Mesenchymal stem cell (in vitro differentiated cells and primary cell): ENCODE data around the gene DCST2.
"Not testable (repeated sequence)": the region's sequence is repeated elsewhere in the genome, so short reads cannot be mapped to it uniquely, and the experiment has no call there.

ENCODE experiments used
- DNase-seq: peaks from one replicate; pipeline ENCODE4 v3.0.0-alpha.2; 2013
- H2AFZ ChIP-seq: one replicate; pipeline ENCODE4 v1.6.1; 2013; ENCODE audit warnings: low read depth, mild to moderate bottlenecking, control low read depth, inconsistent platforms, low read length, moderate library complexity
- H2AK5ac ChIP-seq: 2 replicates; pipeline ENCODE4 v1.6.1; 2013; ENCODE audit warnings: low read length, moderate library complexity, mild to moderate bottlenecking, inconsistent platforms; ENCODE audit not compliant: severe bottlenecking
- H2BK120ac ChIP-seq: one replicate; pipeline ENCODE4 v1.6.1; 2013; ENCODE audit warnings: low read depth, mild to moderate bottlenecking, inconsistent platforms, low read length, moderate library complexity
- H2BK12ac ChIP-seq, 2 experiments: one replicate each; pipeline ENCODE4 v1.6.1; 2013; ENCODE audit warnings: inconsistent platforms in 2 of 2, low read length in 2 of 2, mild to moderate bottlenecking in 2 of 2, moderate library complexity in 2 of 2, control low read depth in 1 of 2
- H2BK15ac ChIP-seq: one replicate; pipeline ENCODE4 v1.6.1; 2013; ENCODE audit warnings: mild to moderate bottlenecking, low read depth, inconsistent platforms; ENCODE audit not compliant: poor library complexity, severe bottlenecking
- H2BK5ac ChIP-seq: 2 replicates; pipeline ENCODE4 v1.6.1; 2013; ENCODE audit warnings: low read depth, mild to moderate bottlenecking, low read length, control low read depth, inconsistent platforms; ENCODE audit not compliant: poor library complexity, severe bottlenecking
- H3K14ac ChIP-seq, 2 experiments: one replicate each; pipeline ENCODE4 v1.6.1; 2013; ENCODE audit warnings: inconsistent platforms in 2 of 2, low read length in 2 of 2, control low read depth in 1 of 2, mild to moderate bottlenecking in 1 of 2, moderate library complexity in 1 of 2
- H3K18ac ChIP-seq, 2 experiments: one replicate each; pipeline ENCODE4 v1.6.1; 2013; ENCODE audit warnings: inconsistent platforms in 2 of 2, low read length in 2 of 2, control low read depth in 1 of 2, low read depth in 1 of 2, mild to moderate bottlenecking in 1 of 2
- H3K23ac ChIP-seq, 2 experiments: one replicate each; pipeline ENCODE4 v1.6.1; 2013; ENCODE audit warnings: inconsistent platforms in 2 of 2, low read length in 2 of 2, mild to moderate bottlenecking in 2 of 2, moderate library complexity in 2 of 2, control low read depth in 1 of 2
- H3K27ac ChIP-seq: 2 replicates; pipeline ENCODE4 v1.5.1; 2013; ENCODE audit warnings: mild to moderate bottlenecking, moderate library complexity, low read length, control low read depth, inconsistent platforms; ENCODE audit not compliant: poor library complexity, severe bottlenecking
- H3K27me3 ChIP-seq, 2 experiments: 2 replicates each; pipeline versions ENCODE4 v1.6.1 to v1.7.0; 2013; ENCODE audit warnings: low read length in 2 of 2, mild to moderate bottlenecking in 2 of 2, moderate library complexity in 2 of 2, control low read depth in 1 of 2, inconsistent platforms in 1 of 2; ENCODE audit not compliant: control insufficient read depth in 1 of 2, insufficient read depth in 1 of 2
- H3K36me3 ChIP-seq, 2 experiments: 2 replicates each; pipeline versions ENCODE4 v1.6.1 to v1.7.0; 2013; ENCODE audit warnings: low read length in 2 of 2, control low read depth in 1 of 2, inconsistent platforms in 1 of 2, low read depth in 1 of 2, mild to moderate bottlenecking in 1 of 2; ENCODE audit not compliant: insufficient read depth in 2 of 2, control insufficient read depth in 1 of 2
- H3K4ac ChIP-seq, 2 experiments: one replicate each; pipeline ENCODE4 v1.6.1; 2013; ENCODE audit warnings: inconsistent platforms in 2 of 2, low read length in 2 of 2, mild to moderate bottlenecking in 2 of 2, moderate library complexity in 2 of 2, control low read depth in 1 of 2, low read depth in 1 of 2
- H3K4me1 ChIP-seq: 2 replicates; pipeline ENCODE4 v1.6.1; 2013; ENCODE audit warnings: low read depth, low read length, control low read depth; ENCODE audit not compliant: control insufficient read depth, insufficient read depth
- H3K4me2 ChIP-seq: 2 replicates; pipeline ENCODE4 v1.6.1; 2013; ENCODE audit warnings: low read length, mild to moderate bottlenecking, inconsistent platforms; ENCODE audit not compliant: poor library complexity, severe bottlenecking
- H3K4me3 ChIP-seq, 2 experiments: 2 replicates each; pipeline versions ENCODE4 v1.5.1 to v1.7.0; 2013; ENCODE audit warnings: low read length in 2 of 2, mild to moderate bottlenecking in 2 of 2, control low read depth in 1 of 2, low read depth in 1 of 2; ENCODE audit not compliant: insufficient read depth in 1 of 2
- H3K79me1 ChIP-seq: replicated peaks from 2 replicates; pipeline ENCODE4 v1.6.1; 2013; ENCODE audit warnings: mild to moderate bottlenecking, control low read depth, low read length, inconsistent platforms; ENCODE audit not compliant: poor library complexity, severe bottlenecking
- H3K9ac ChIP-seq: 2 replicates; pipeline ENCODE4 v1.7.0; 2013; ENCODE audit warnings: mild to moderate bottlenecking, low read length, moderate library complexity
- H3K9me3 ChIP-seq: 2 replicates; pipeline ENCODE4 v1.7.0; 2013; ENCODE audit warnings: mild to moderate bottlenecking, low read length; ENCODE audit not compliant: control insufficient read depth
- H4K8ac ChIP-seq: one replicate; pipeline ENCODE4 v1.6.1; 2013; ENCODE audit warnings: inconsistent platforms, mild to moderate bottlenecking, low read length, moderate library complexity
- H4K91ac ChIP-seq: one replicate; pipeline ENCODE4 v1.6.1; 2013; ENCODE audit warnings: mild to moderate bottlenecking, low read length, inconsistent platforms
- WGBS: methylation state at CpG from one replicate; pipeline ENCODE4 v1.1.7; 2013; ENCODE audit warnings: mixed read lengths; 5-methylcytosine and 5-hydroxymethylcytosine counted together

DCST2 gene

GRCh38 chr1:154995301-154995983 lies 38.1 kb downstream of the DCST2 start:
- H2BK15ac ChIP-seq, H3K14ac ChIP-seq, H4K91ac ChIP-seq, H2BK12ac ChIP-seq, H3K27me3 ChIP-seq, H4K8ac ChIP-seq, H2AFZ ChIP-seq, H2BK5ac ChIP-seq, H3K4ac ChIP-seq, H3K23ac ChIP-seq, H2AK5ac ChIP-seq, H3K18ac ChIP-seq, H3K27ac ChIP-seq, H3K4me3 ChIP-seq, H3K9me3 ChIP-seq, H2BK120ac ChIP-seq, H3K4me2 ChIP-seq, H3K79me1 ChIP-seq: not testable (repeated sequence)
- whole genome bisulfite sequencing, result 71% methylated on average over 5 of the region's 13 CpGs
- peak; percentile 89 for DNase-seq
- Histone ChIP-seq H3K9ac (peak overlapping the region; percentile 30), H3K4me1 (peaks cover 27% of the 10 kb centered on the region), H3K36me3 (peaks cover 10 to 14% of the 10 kb centered on the region in 2 experiments)

DNA sequence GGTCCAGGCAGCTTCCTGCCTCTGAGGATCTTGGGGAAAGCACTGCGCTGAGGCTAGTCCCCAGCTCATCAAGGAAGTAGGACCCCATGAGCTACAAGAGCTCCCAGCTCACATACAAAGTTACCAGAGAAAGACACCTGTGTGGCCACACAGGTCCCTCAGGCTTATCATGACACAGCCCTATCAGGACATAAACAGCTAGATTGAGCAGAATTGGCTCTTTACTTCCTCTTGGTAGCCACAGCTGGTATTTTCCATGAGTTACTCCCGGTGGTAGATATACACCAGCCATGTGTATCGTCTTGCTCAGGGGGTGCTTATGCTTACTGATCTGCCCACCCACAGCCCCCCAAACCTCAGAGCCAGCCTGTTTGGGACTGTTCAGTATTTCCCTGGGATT lies 39.0 kb downstream of the DCST2 start:
- H2BK15ac ChIP-seq, result no peak overlapping the region
- H2AK5ac ChIP-seq, result peak overlapping the region; percentile 36
- no peak overlapping the region for H2BK120ac ChIP-seq
- peak overlapping the region in 1 of 2 experiments; percentile 62 for H3K4ac ChIP-seq
- H2BK12ac ChIP-seq, result no peak overlapping the region
- H2AFZ ChIP-seq, result no peak overlapping the region
- peaks cover 24% of the 10 kb centered on the region for H3K4me1 ChIP-seq
- DNase-seq, result no peak
- H4K8ac ChIP-seq, result no peak overlapping the region
- peaks cover 18 to 23% of the 10 kb centered on the region in 2 experiments for H3K36me3 ChIP-seq
- no peaks in the 10 kb centered on the region for H3K9me3 ChIP-seq
- no peak overlapping the region for H3K4me3 ChIP-seq
- 95% methylated on average over 3 of the region's 3 CpGs for WGBS
- no peak overlapping the region for H2BK5ac ChIP-seq
- H3K9ac ChIP-seq, result no peak overlapping the region
- no peak overlapping the region for H4K91ac ChIP-seq
- H3K14ac ChIP-seq, result no peak overlapping the region
- H3K27ac ChIP-seq, result no peak overlapping the region
- H3K79me1 ChIP-seq, result peaks cover 14% of the 10 kb centered on the region
- no peak overlapping the region for H3K18ac ChIP-seq
- no peak overlapping the region for H3K4me2 ChIP-seq
- no peak overlapping the region for H3K23ac ChIP-seq
- H3K27me3 ChIP-seq, result no peaks in the 10 kb centered on the region

DNA sequence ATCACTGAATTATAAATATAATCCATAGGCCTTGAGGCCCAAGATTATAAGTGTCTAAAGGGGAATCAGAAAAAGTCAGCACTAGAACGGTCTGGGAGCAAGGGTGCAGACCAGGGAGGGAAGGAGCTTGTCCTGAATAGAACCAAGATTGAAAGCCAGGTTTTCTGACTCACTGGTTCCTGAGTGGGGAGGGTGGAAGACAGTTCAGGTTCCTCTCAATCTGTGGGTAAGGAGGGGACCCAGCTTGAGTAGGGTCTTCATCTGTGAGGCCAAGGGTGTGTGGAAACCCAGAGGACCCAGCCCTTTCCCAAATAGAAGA lies 39.4 kb downstream of the DCST2 start:
- no peak overlapping the region for H2AK5ac ChIP-seq
- WGBS, result 97% methylated on average over 1 of the region's 1 CpG
- peaks cover 22 to 26% of the 10 kb centered on the region in 2 experiments for H3K36me3 ChIP-seq
- no peak overlapping the region for H3K23ac ChIP-seq
- no peaks in the 10 kb centered on the region for H3K9me3 ChIP-seq
- H2BK15ac ChIP-seq, result no peak overlapping the region
- H2BK12ac ChIP-seq, result no peak overlapping the region
- no peak overlapping the region for H4K8ac ChIP-seq
- no peak overlapping the region for H3K4me3 ChIP-seq
- peaks cover 24% of the 10 kb centered on the region for H3K4me1 ChIP-seq
- peaks cover 18% of the 10 kb centered on the region for H3K79me1 ChIP-seq
- H3K9ac ChIP-seq, result no peak overlapping the region
- H2BK5ac ChIP-seq, result no peak overlapping the region
- H3K14ac ChIP-seq, result no peak overlapping the region
- no peak overlapping the region for H4K91ac ChIP-seq
- no peak overlapping the region for H3K4me2 ChIP-seq
- H2AFZ ChIP-seq, result no peak overlapping the region
- H3K18ac ChIP-seq, result no peak overlapping the region
- no peak overlapping the region for H3K4ac ChIP-seq
- no peak overlapping the region for H3K27ac ChIP-seq
- no peak overlapping the region for H2BK120ac ChIP-seq
- DNase-seq, result no peak
- H3K27me3 ChIP-seq, result no peaks in the 10 kb centered on the region

DNA sequence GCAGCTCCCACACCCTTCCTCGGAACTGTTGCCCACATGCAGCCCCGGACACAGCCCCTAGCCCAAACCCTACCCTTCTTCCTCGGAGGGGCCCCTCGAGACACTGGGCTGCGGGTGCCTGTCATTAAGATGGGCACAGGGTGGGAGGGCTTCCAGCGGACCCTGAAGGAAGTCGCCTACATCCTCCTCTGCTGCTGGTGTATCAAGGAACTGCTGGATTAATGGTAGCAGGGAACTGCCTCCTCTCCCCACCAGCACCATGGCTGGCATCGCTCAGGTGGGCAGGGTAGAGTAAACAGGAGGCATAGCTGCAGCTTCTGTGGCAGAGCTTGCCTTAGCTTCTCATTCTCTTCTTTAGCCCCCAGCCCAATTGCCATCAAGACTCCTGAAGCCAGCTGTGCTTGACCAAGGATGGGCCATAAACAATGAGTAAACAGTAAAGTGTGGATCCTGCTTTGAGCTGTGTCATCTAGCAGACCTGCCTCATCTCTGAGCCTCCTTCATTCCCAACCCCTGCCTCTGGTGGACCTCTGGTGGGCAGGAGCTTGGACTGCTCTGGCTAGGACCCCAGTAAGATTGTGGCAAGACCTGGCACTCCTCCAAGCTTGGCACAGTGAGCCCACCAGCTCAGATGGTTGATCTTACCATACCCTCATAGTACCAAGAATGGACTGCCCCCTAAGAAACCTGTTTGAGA lies 39.9 kb downstream of the DCST2 start, which contains the start of gene LENEP:
Gene LENEP (plus strand): TSS at position 15 of the 697 bp plus-strand sequence. CDS start 22 bp downstream, at position 37.
- no peak within 1 kb of the TSS for H3K4me3 ChIP-seq
- H2BK15ac ChIP-seq, result peak within 1 kb of the TSS; percentile 55
- H3K79me1 ChIP-seq, result peaks cover 21% of the 10 kb centered on the region
- H3K4me2 ChIP-seq, result no peak within 1 kb of the TSS
- WGBS, result 100% methylated on average over 1 of the region's 8 CpGs
- peak within 1 kb of the TSS in 1 of 2 experiments; percentile 23 for H3K23ac ChIP-seq
- peak within 1 kb of the TSS; percentile 66 for H4K8ac ChIP-seq
- DNase-seq, result no peak
- H3K14ac ChIP-seq, result no peak within 1 kb of the TSS
- H2BK5ac ChIP-seq, result no peak within 1 kb of the TSS
- H2AFZ ChIP-seq, result no peak within 1 kb of the TSS
- H3K4me1 ChIP-seq, result peaks cover 21% of the 10 kb centered on the region
- peak within 1 kb of the TSS; percentile 45 for H2AK5ac ChIP-seq
- no peaks in the 10 kb centered on the region for H3K9me3 ChIP-seq
- peaks cover 27 to 30% of the 10 kb centered on the region in 2 experiments for H3K36me3 ChIP-seq
- peak within 1 kb of the TSS; percentile 4 to 93 for H3K4ac ChIP-seq
- no peak within 1 kb of the TSS for H3K27ac ChIP-seq
- H2BK120ac ChIP-seq, result peak within 1 kb of the TSS; percentile 74
- no peaks in the 10 kb centered on the region for H3K27me3 ChIP-seq
- peak within 1 kb of the TSS; percentile 84 for H4K91ac ChIP-seq
- peak within 1 kb of the TSS; percentile 23 to 45 for H2BK12ac ChIP-seq
- H3K18ac ChIP-seq, result peak within 1 kb of the TSS in 1 of 2 experiments; percentile 29
- no peak within 1 kb of the TSS for H3K9ac ChIP-seq
